Astrocyte (in vitro differentiated cells and primary cell): ENCODE results near the gene ANXA10. TPM values are rescaled to one million over a fixed set of nuclear protein-coding genes. Genes with fewer than 3 reads are reported as not detected.

Source experiments
- DNase-seq: peaks from one replicate; pipeline ENCODE4 v3.0.0-alpha.2; 2010; ENCODE audit warnings: low read depth
- FAIRE-seq: peaks from 2 replicates; lab custom pipeline; 2011; peaks lifted over from hg19 to GRCh38; lab: Jason Lieb, UNC
- H2AFZ ChIP-seq: 2 replicates; pipeline ENCODE4 v1.6.0; 2012; ENCODE audit warnings: low read depth, low read length, inconsistent platforms
- H3K27ac ChIP-seq: 2 replicates; pipeline ENCODE4 v1.5.1; 2011; ENCODE audit warnings: low read depth, low read length, inconsistent platforms
- H3K27me3 ChIP-seq: 2 replicates; pipeline ENCODE4 v1.6.0; 2011; ENCODE audit warnings: low read length, inconsistent platforms; ENCODE audit not compliant: insufficient read depth
- H3K36me3 ChIP-seq: 2 replicates; pipeline ENCODE4 v1.5.1; 2011; ENCODE audit warnings: low read length, inconsistent platforms; ENCODE audit not compliant: insufficient read depth
- H3K4me1 ChIP-seq: 2 replicates; pipeline ENCODE4 v1.5.1; 2011; ENCODE audit warnings: low read length, inconsistent platforms; ENCODE audit not compliant: insufficient read depth
- H3K4me2 ChIP-seq: 2 replicates; pipeline ENCODE4 v1.6.0; 2012; ENCODE audit warnings: low read length, inconsistent platforms
- H3K4me3 ChIP-seq: 2 replicates; pipeline ENCODE4 v1.5.1; 2011; ENCODE audit warnings: low read depth, mild to moderate bottlenecking, low read length, inconsistent platforms; ENCODE audit not compliant: insufficient read depth
- H3K79me2 ChIP-seq: 2 replicates; pipeline ENCODE4 v1.6.0; 2012; ENCODE audit warnings: mild to moderate bottlenecking, low read length, inconsistent platforms; ENCODE audit not compliant: insufficient read depth
- H3K9ac ChIP-seq: 2 replicates; pipeline ENCODE4 v1.6.0; 2012; ENCODE audit warnings: mild to moderate bottlenecking, low read length, inconsistent platforms
- H3K9me3 ChIP-seq: 2 replicates; pipeline ENCODE4 v1.5.1; 2012; ENCODE audit warnings: low read depth, mild to moderate bottlenecking, low read length, inconsistent platforms; ENCODE audit not compliant: insufficient read depth
- H4K20me1 ChIP-seq: 2 replicates; pipeline ENCODE4 v1.6.0; 2012; ENCODE audit warnings: low read length, inconsistent platforms; ENCODE audit not compliant: insufficient read depth
- H3K27ac Mint-ChIP-seq: one replicate; pipeline ENCODE4 v1.8.0; 2021; ENCODE audit warnings: mild to moderate bottlenecking, mixed read lengths; ENCODE audit not compliant: unreplicated experiment
- H3K27me3 Mint-ChIP-seq: one replicate; pipeline ENCODE4 v1.8.0; 2021; ENCODE audit warnings: low read depth, mixed read lengths; ENCODE audit not compliant: unreplicated experiment
- H3K36me3 Mint-ChIP-seq: one replicate; pipeline ENCODE4 v1.8.0; 2021; ENCODE audit warnings: low read depth, mixed read lengths; ENCODE audit not compliant: unreplicated experiment
- H3K4me1 Mint-ChIP-seq: one replicate; pipeline ENCODE4 v1.8.0; 2021; ENCODE audit warnings: low read depth, mixed read lengths; ENCODE audit not compliant: unreplicated experiment
- H3K4me3 Mint-ChIP-seq: one replicate; pipeline ENCODE4 v1.8.0; 2021; ENCODE audit warnings: mild to moderate bottlenecking, moderate library complexity, mixed read lengths; ENCODE audit not compliant: unreplicated experiment
- H3K9me3 Mint-ChIP-seq: one replicate; pipeline ENCODE4 v1.8.0; 2021; ENCODE audit warnings: mild to moderate bottlenecking, mixed read lengths; ENCODE audit not compliant: unreplicated experiment
- EZH2 ChIP-seq: IDR thresholded peaks from 2 replicates; pipeline ENCODE4 v1.6.1; 2012; ENCODE audit warnings: mild to moderate bottlenecking, low read length, inconsistent platforms; ENCODE audit not compliant: insufficient read depth
- total RNA-seq: library from RNA; stranded (reverse); gene quantifications from 2 replicates; pipeline ENCODE4 v1.2.1, GENCODE V29; 2021
- TF ChIP-seq, protein P1 (sequence below): IDR thresholded peaks from 2 replicates; pipeline ENCODE4 v1.5.1; 2011; ENCODE audit warnings: low read depth, mild to moderate bottlenecking, inconsistent platforms, low read length, moderate library complexity; ENCODE audit not compliant: insufficient read depth

Gene ANXA10
- total RNA-seq, 1 donor from 2014 or later = not detected

DNA sequence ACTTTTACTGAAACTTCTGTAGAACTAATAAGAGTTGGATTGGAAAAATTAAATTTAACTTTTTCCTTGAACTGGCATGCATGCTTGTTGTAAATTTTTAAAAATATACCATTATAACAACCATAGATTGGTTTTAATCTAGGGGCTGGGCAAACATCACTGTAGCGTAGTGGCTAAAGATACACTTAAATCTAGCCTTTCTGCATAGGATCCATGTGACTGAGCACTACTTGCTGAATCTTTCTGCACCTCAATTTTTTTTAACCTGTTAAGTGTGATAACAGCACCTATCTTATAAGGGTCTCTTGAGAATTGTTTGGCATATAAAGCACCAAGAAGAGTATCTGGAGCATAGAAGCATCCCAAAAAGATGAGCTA, 4.1 kb downstream of the ANXA10 start:
- no peak for FAIRE-seq
- H3K36me3 ChIP-seq = no peaks in the 10 kb centered on the region
- H3K79me2 ChIP-seq = no peaks in the 10 kb centered on the region
- Mint-ChIP-seq H3K4me3 (no peak overlapping the region), H3K27ac (no peak overlapping the region), H3K36me3 (no peaks in the 10 kb centered on the region), H3K4me1 (no peaks in the 10 kb centered on the region), H3K27me3 (no peaks in the 10 kb centered on the region), H3K9me3 (no peaks in the 10 kb centered on the region)
- H3K27ac ChIP-seq = peak overlapping the region; percentile 83
- H4K20me1 ChIP-seq = no peaks in the 10 kb centered on the region
- H3K4me3 ChIP-seq = no peak overlapping the region
- H3K9ac ChIP-seq = peak overlapping the region; percentile 30
- TF ChIP-seq, protein P1, sequence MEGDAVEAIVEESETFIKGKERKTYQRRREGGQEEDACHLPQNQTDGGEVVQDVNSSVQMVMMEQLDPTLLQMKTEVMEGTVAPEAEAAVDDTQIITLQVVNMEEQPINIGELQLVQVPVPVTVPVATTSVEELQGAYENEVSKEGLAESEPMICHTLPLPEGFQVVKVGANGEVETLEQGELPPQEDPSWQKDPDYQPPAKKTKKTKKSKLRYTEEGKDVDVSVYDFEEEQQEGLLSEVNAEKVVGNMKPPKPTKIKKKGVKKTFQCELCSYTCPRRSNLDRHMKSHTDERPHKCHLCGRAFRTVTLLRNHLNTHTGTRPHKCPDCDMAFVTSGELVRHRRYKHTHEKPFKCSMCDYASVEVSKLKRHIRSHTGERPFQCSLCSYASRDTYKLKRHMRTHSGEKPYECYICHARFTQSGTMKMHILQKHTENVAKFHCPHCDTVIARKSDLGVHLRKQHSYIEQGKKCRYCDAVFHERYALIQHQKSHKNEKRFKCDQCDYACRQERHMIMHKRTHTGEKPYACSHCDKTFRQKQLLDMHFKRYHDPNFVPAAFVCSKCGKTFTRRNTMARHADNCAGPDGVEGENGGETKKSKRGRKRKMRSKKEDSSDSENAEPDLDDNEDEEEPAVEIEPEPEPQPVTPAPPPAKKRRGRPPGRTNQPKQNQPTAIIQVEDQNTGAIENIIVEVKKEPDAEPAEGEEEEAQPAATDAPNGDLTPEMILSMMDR = no peak
- no peak for TF ChIP-seq EZH2
- peaks cover 29% of the 10 kb centered on the region for H3K4me1 ChIP-seq
- peak overlapping the region; percentile 52 for H3K4me2 ChIP-seq
- DNase-seq = no peak
- H3K27me3 ChIP-seq = no peaks in the 10 kb centered on the region
- H2AFZ ChIP-seq = no peak overlapping the region
- H3K9me3 ChIP-seq = no peaks in the 10 kb centered on the region

DNA sequence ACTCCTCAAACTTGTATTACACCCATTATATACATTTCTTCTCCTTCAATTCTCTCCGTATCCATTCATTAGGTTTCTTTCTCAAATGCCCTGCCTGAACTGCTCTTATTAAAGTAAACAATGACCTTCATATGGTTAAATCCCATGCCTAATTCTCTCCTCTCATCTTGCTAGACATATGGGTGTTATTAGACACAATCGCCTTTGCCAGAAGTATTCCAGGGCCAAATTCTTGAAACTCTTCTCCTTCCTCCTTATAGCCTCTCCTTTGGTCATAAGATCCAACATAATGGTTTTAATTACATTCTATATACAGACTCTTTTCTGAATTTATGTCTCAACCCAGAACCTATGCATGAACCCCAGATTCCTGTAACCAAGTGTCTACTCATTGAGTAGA, 4.8 kb downstream of the ANXA10 start:
- H3K9me3 ChIP-seq = no peaks in the 10 kb centered on the region
- no peaks in the 10 kb centered on the region for H3K9me3 Mint-ChIP-seq
- TF ChIP-seq EZH2 = no peak
- TF ChIP-seq, protein P1 = no peak
- no peaks in the 10 kb centered on the region for H3K36me3 ChIP-seq
- no peaks in the 10 kb centered on the region for H3K36me3 Mint-ChIP-seq
- FAIRE-seq (no peak), DNase-seq (peak; percentile 4)
- H3K4me1 ChIP-seq = peaks cover 29% of the 10 kb centered on the region
- H3K9ac ChIP-seq = no peak overlapping the region
- H3K27ac Mint-ChIP-seq = no peak overlapping the region
- no peaks in the 10 kb centered on the region for H3K27me3 ChIP-seq
- no peak overlapping the region for H3K4me3 Mint-ChIP-seq
- peak overlapping the region; percentile 74 for H3K27ac ChIP-seq
- H3K27me3 Mint-ChIP-seq = no peaks in the 10 kb centered on the region
- no peaks in the 10 kb centered on the region for H3K4me1 Mint-ChIP-seq
- H3K79me2 ChIP-seq = no peaks in the 10 kb centered on the region
- H4K20me1 ChIP-seq = no peaks in the 10 kb centered on the region
- H3K4me3 ChIP-seq = no peak overlapping the region
- H2AFZ ChIP-seq = no peak overlapping the region
- H3K4me2 ChIP-seq = no peak overlapping the region

DNA sequence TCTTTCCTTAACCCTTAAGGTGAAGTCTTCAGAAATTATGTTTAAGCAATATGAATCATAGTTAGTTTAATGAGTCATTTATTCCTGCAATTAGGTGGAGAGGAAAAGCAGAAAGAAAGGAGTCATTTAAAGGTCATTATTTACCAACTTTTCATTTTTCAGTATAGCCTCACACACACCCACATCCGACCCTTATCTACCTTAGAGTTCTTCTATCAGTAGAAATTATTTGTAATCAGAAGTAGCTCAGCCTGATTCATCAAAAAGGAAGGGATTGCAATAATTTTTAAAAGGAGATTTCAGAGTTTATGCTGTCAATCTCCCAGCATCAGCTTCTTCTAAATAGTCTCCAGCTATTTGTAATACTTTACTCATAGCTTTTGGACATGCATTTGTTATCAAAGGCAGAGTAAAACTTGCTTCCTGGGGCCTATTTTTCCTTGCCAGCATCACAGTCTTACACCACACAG, 5.9 kb downstream of the ANXA10 start:
- H3K27me3 Mint-ChIP-seq = no peaks in the 10 kb centered on the region
- H3K9ac ChIP-seq = peak overlapping the region; percentile 20
- H3K4me3 Mint-ChIP-seq = no peak overlapping the region
- DNase-seq = peak; percentile 78
- H3K27ac ChIP-seq = peak overlapping the region; percentile 74
- no peaks in the 10 kb centered on the region for H3K79me2 ChIP-seq
- no peaks in the 10 kb centered on the region for H3K27me3 ChIP-seq
- TF ChIP-seq, protein P1 = no peak
- TF ChIP-seq EZH2 = no peak
- peaks cover 29% of the 10 kb centered on the region for H3K4me1 ChIP-seq
- H3K9me3 Mint-ChIP-seq = no peaks in the 10 kb centered on the region
- no peaks in the 10 kb centered on the region for H3K36me3 Mint-ChIP-seq
- no peaks in the 10 kb centered on the region for H3K36me3 ChIP-seq
- H3K27ac Mint-ChIP-seq = no peak overlapping the region
- H3K9me3 ChIP-seq = peaks cover 4% of the 10 kb centered on the region
- no peaks in the 10 kb centered on the region for H4K20me1 ChIP-seq
- no peaks in the 10 kb centered on the region for H3K4me1 Mint-ChIP-seq
- peak overlapping the region; percentile 23 for H3K4me2 ChIP-seq
- H2AFZ ChIP-seq = no peak overlapping the region
- H3K4me3 ChIP-seq = no peak overlapping the region
- peak; percentile 23 for FAIRE-seq
